KMS-11 (cell line): ENCODE measurements around the gene TYMP.

Source experiments
- H2AFZ ChIP-seq: fragments of 200-600 bp; sonication (generic); 2 replicates; pipeline ENCODE4 v1.6.1; 2016; ENCODE audit warnings: antibody characterized with exemption, mixed run types, low read depth
- H3K27ac ChIP-seq: fragments of 200-600 bp; sonication (generic); 2 replicates; pipeline ENCODE4 v1.6.1; 2016; ENCODE audit warnings: mild to moderate bottlenecking, mixed run types
- H3K27me3 ChIP-seq: fragments of 200-600 bp; sonication (generic); 2 replicates; pipeline ENCODE4 v1.6.1; 2017; ENCODE audit warnings: mild to moderate bottlenecking, low read depth, mixed run types, moderate library complexity; ENCODE audit not compliant: insufficient read depth
- H3K36me3 ChIP-seq: fragments of 200-600 bp; sonication (generic); 2 replicates; pipeline ENCODE4 v1.6.1; 2017; ENCODE audit warnings: mild to moderate bottlenecking, mixed run types; ENCODE audit not compliant: insufficient read depth
- H3K4me1 ChIP-seq: fragments of 200-600 bp; sonication (generic); 2 replicates; pipeline ENCODE4 v1.6.1; 2016; ENCODE audit warnings: mild to moderate bottlenecking, low read depth, mixed run types; ENCODE audit not compliant: poor library complexity, severe bottlenecking
- H3K4me2 ChIP-seq: fragments of 200-600 bp; sonication (generic); 2 replicates; pipeline ENCODE4 v1.7.0; 2016; ENCODE audit warnings: mild to moderate bottlenecking, mixed run types
- H3K4me3 ChIP-seq: fragments of 200-600 bp; sonication (generic); IDR thresholded peaks from 2 replicates; pipeline ENCODE4 v1.6.1; 2017; ENCODE audit warnings: low read depth, low read length, mixed read lengths; ENCODE audit not compliant: insufficient read depth
- H3K79me2 ChIP-seq: fragments of 200-600 bp; sonication (generic); 2 replicates; pipeline ENCODE4 v1.6.1; 2016; ENCODE audit warnings: low read depth, mixed run types; ENCODE audit not compliant: insufficient read depth
- H3K9ac ChIP-seq: fragments of 200-600 bp; sonication (generic); 2 replicates; pipeline ENCODE4 v1.6.1; 2016; ENCODE audit warnings: mild to moderate bottlenecking, mixed run types
- H4K20me1 ChIP-seq: fragments of 200-600 bp; sonication (generic); 2 replicates; pipeline ENCODE4 v1.6.1; 2016; ENCODE audit warnings: mild to moderate bottlenecking, mixed run types; ENCODE audit not compliant: insufficient read depth
- TF ChIP-seq, protein P1 (sequence below): fragments of 200-600 bp; sonication (generic); conservative IDR thresholded peaks from 2 replicates; pipeline ENCODE4 v1.6.1; 2017; ENCODE audit warnings: low read depth, mild to moderate bottlenecking, antibody characterized with exemption, low read length, moderate library complexity, mixed read lengths

TYMP gene

DNA sequence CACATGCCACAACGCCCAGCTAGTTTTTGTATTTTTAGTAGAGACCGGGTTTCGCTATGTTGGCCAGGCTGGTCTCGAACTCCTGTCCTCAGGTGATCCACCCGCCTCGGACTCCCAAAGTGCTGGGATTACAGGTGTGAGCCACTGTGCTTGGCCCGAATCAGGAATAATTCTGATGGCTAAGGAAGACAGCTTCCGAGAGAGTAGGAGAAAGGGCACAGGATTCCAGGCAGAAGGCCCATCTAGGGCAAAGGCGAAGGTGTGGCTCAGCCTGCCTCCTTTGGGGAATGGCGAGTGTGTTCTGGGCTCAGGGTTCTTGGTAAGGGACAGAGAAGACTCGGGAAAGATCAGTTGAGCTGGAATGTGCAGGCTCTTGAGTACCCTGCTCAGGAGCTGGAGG lies 34.5 kb upstream of the TYMP start:
- no peaks in the 10 kb centered on the region for H3K79me2 ChIP-seq
- no peak overlapping the region for H3K4me2 ChIP-seq
- H3K36me3 ChIP-seq = no peaks in the 10 kb centered on the region
- peaks cover 6% of the 10 kb centered on the region for H3K4me1 ChIP-seq
- H3K9ac ChIP-seq = no peak overlapping the region
- no peak overlapping the region for H3K4me3 ChIP-seq
- no peak overlapping the region for H3K27ac ChIP-seq
- H2AFZ ChIP-seq = no peak overlapping the region
- no peaks in the 10 kb centered on the region for H3K27me3 ChIP-seq
- no peaks in the 10 kb centered on the region for H4K20me1 ChIP-seq
- TF ChIP-seq, protein P1, sequence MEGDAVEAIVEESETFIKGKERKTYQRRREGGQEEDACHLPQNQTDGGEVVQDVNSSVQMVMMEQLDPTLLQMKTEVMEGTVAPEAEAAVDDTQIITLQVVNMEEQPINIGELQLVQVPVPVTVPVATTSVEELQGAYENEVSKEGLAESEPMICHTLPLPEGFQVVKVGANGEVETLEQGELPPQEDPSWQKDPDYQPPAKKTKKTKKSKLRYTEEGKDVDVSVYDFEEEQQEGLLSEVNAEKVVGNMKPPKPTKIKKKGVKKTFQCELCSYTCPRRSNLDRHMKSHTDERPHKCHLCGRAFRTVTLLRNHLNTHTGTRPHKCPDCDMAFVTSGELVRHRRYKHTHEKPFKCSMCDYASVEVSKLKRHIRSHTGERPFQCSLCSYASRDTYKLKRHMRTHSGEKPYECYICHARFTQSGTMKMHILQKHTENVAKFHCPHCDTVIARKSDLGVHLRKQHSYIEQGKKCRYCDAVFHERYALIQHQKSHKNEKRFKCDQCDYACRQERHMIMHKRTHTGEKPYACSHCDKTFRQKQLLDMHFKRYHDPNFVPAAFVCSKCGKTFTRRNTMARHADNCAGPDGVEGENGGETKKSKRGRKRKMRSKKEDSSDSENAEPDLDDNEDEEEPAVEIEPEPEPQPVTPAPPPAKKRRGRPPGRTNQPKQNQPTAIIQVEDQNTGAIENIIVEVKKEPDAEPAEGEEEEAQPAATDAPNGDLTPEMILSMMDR = no peak

DNA sequence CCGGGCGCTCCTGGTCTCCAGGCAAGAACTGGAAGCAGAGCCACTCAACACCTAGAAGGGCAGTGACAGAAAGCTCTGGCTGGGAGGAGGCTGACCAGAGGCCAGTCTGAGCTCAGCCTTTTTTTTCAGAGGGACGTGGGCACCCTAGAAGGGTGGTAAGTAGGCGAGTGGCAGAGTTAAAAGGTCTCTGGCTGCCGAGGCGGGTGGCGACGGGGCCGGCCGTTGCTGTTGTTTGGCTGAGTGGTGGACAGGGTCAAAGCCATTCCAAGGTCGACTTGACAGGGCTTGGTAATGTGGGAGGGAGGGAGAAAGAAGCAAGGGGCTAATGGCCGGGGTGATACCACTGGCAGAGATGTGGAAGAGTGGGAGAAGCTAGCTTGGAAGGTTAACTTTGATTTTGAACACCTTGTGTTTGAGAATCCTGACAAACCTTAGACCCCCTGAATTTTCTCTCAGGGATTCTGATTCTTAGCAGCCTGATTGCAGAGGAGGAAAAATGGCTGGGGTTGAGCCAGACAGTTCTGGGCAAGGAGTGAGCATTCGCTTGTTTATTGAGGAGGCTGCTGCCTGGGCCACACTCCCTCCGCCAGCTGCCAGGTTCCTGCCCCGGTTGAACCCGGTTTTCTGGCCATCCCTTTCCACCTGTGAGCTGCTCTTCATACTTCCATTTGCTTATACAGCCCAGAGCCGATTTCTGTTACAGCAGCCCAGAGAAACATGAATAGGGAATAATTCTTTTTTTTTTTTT lies 33.8 kb upstream of the TYMP start:
- peak overlapping the region; percentile 80 for H3K4me2 ChIP-seq
- TF ChIP-seq, protein P1 = no peak
- H3K27ac ChIP-seq = no peak overlapping the region
- H3K4me3 ChIP-seq = no peak overlapping the region
- no peaks in the 10 kb centered on the region for H4K20me1 ChIP-seq
- no peaks in the 10 kb centered on the region for H3K79me2 ChIP-seq
- H3K4me1 ChIP-seq = peaks cover 6% of the 10 kb centered on the region
- H2AFZ ChIP-seq = peak overlapping the region; percentile 73
- H3K36me3 ChIP-seq = no peaks in the 10 kb centered on the region
- H3K27me3 ChIP-seq = no peaks in the 10 kb centered on the region
- H3K9ac ChIP-seq = peak overlapping the region; percentile 27; the same call in 1 of the 2 replicates

DNA sequence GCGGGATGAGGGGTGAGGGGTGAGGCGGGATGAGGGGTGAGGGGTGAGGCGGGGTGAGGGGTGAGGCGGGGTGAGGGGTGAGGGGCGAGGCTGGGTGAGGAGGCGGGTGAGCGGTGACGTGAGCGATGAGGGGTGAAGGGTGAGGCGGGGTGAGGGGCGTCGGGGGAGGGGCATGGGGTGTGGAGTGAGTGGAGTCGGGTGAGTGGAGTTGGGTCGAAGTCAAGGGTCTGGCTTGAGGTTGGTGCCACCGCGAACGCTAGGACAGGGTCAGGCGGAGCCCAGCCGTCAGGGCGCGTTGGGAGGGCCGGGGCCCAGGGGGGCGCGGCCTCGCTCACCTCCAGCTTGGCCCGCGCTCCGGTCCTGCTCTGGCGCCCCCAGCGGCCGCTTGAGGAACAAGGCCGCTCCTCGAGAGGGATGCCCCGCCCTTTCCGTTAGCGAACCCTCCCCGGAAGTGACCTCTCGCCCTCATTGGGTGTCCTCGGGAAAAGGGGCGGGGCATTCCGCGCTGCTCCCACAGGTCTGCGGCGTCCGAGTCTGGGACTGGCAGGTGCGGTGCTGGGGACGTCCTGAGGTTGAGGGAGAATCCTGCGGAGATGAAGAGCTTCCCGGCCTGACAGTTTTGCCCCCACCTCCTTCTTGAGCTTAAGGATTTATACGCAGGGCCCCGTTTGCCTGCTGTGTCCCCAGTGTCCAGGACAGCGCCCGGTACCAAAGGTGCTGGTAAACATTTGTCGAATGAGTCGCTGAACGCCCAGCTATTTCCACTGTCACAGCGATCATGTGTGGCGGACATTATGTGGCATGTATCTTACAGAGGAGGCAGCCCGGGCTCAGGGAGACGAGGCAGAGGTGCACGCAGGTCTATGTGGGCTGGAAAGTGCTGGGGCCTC lies 33.0 kb upstream of the TYMP start, which contains the start of gene SYCE3:
TSS of gene SYCE3 (minus strand) at position 397 of the 890 bp plus-strand sequence. CDS start 6,514 bp downstream, outside the sequence.
- no peak within 1 kb of the TSS for H3K4me3 ChIP-seq
- TF ChIP-seq, protein P1 = peak; percentile 61
- no peaks in the 10 kb centered on the region for H3K36me3 ChIP-seq
- peak within 1 kb of the TSS; percentile 73 for H2AFZ ChIP-seq
- peaks cover 6% of the 10 kb centered on the region for H3K4me1 ChIP-seq
- H3K4me2 ChIP-seq = peak within 1 kb of the TSS; percentile 80
- H3K79me2 ChIP-seq = no peaks in the 10 kb centered on the region
- no peaks in the 10 kb centered on the region for H4K20me1 ChIP-seq
- H3K27ac ChIP-seq = no peak within 1 kb of the TSS
- no peaks in the 10 kb centered on the region for H3K27me3 ChIP-seq
- H3K9ac ChIP-seq = peak within 1 kb of the TSS; percentile 27; the same call in 1 of the 2 replicates

DNA sequence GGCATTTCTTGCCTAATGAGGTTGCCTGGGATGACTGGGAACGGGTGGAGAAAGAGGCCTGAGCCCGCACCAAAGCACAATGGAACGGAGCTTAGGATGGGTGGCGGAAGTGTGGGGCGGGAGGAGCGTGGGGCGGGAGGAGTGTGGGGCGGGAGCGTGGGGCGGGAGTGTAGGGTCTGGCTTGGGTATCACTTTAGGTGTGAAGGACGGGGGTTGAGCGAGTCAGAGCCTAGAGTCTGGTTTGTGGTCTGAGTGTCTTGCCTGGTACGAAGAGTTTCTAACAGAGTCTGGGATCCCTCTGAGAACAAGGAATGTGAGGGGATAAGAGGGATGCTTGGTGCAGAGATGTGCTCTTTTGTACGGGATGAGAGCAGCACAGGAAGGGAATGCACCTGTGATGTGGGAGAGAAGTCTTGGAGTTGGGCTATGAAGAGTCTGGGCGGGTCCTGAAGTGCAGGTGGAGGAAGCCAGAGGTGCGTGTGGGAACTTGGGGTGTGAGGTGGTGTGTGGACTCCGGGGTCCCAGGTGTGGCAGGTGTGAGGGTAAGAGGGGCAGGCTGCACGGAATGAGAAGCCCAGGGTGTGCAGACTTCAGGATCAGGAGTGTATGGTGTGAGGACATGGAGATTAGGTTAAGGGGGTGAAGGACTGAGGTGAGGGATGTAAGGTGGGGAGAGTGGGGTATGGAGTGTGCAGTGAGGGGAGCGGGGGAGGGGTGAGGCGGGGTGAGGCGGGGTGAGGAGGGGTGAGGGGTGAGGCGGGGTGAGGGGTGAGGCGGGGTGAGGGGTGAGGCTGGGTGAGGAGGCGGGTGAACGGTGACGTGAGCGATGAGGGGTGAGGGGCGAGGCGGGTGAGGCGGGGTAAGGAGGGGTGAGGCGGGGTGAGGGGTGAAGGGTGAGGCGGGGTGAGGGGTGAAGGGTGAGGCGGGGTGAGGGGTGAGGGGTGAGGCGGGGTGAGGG lies 31.9 kb upstream of the TYMP start:
- Histone ChIP-seq H3K27ac (no peak overlapping the region), H3K27me3 (no peaks in the 10 kb centered on the region), H3K9ac (no peak overlapping the region), H3K4me1 (peaks cover 6% of the 10 kb centered on the region), H2AFZ (no peak overlapping the region), H3K4me3 (no peak overlapping the region), H3K79me2 (no peaks in the 10 kb centered on the region), H3K4me2 (no peak overlapping the region), H4K20me1 (no peaks in the 10 kb centered on the region), H3K36me3 (no peaks in the 10 kb centered on the region)
- TF ChIP-seq, protein P1 = no peak
